ENCODE data around the gene INPP5J.
A peak's percentile ranks its signal among the peaks of the same experiment; 100 is the strongest.
"Not testable (repeated sequence)": the region's sequence is repeated elsewhere in the genome, so short reads cannot be mapped to it uniquely, and the experiment has no call there.

The INPP5J gene

GRCh38 chr22:31122532-31123291 is at the start of gene INPP5J:
TSS of gene INPP5J (plus strand) at chr22:31122966. CDS start at chr22:31123015, 49 bp downstream.
- DNase-seq (ENCODE audit: low read depth) = no peak

GRCh38 chr22:31073125-31073524 is 49.6 kb upstream of the INPP5J start:
- DNase-seq (ENCODE audit: low read depth) = not testable (repeated sequence)

- not testable (repeated sequence) for DNase-seq (ENCODE audit: low read depth)
These were observed 49.1 kb upstream of the INPP5J start for GRCh38 chr22:31073545-31074145.

GRCh38 chr22:31075961-31076360 is 46.8 kb upstream of the INPP5J start:
- no peak for DNase-seq (ENCODE audit: low read depth)

GRCh38 chr22:31077681-31078080 is 45.1 kb upstream of the INPP5J start:
- DNase-seq (ENCODE audit: low read depth) = no peak

GRCh38 chr22:31078389-31078788 is 44.4 kb upstream of the INPP5J start:
- DNase-seq (ENCODE audit: low read depth) = not testable (repeated sequence)

- no peak for DNase-seq (ENCODE audit: low read depth)
These were observed 43.6 kb upstream of the INPP5J start for GRCh38 chr22:31079095-31079642.

- no peak for DNase-seq (ENCODE audit: low read depth)
These were observed 42.5 kb upstream of the INPP5J start for GRCh38 chr22:31080164-31080847.

- no peak for DNase-seq (ENCODE audit: low read depth)
These were observed 41.7 kb upstream of the INPP5J start, which contains the start of gene SMTN for GRCh38 chr22:31080848-31081649. TSS of gene SMTN (plus strand) at chr22:31081318. CDS start at chr22:31083259, 1,941 bp downstream.

GRCh38 chr22:31081963-31082605 is 40.7 kb upstream of the INPP5J start:
- DNase-seq (ENCODE audit: low read depth) = no peak

GRCh38 chr22:31082606-31083376 is 40.0 kb upstream of the INPP5J start:
- DNase-seq (ENCODE audit: low read depth) = peak; percentile 80

GRCh38 chr22:31083377-31083768 is 39.4 kb upstream of the INPP5J start:
- DNase-seq (ENCODE audit: low read depth) = no peak

GRCh38 chr22:31083923-31084810 is 38.6 kb upstream of the INPP5J start:
- no peak for DNase-seq (ENCODE audit: low read depth)

- DNase-seq (ENCODE audit: low read depth) = no peak
These were observed 37.8 kb upstream of the INPP5J start for GRCh38 chr22:31084811-31085492.

- DNase-seq (ENCODE audit: low read depth) = no peak
These were observed 37.3 kb upstream of the INPP5J start for GRCh38 chr22:31085493-31085824.

GRCh38 chr22:31085928-31086327 is 36.8 kb upstream of the INPP5J start:
- no peak for DNase-seq (ENCODE audit: low read depth)

- no peak for DNase-seq (ENCODE audit: low read depth)
These were observed 35.9 kb upstream of the INPP5J start for GRCh38 chr22:31086703-31087330.

GRCh38 chr22:31087744-31088215 is 35.0 kb upstream of the INPP5J start:
- DNase-seq (ENCODE audit: low read depth) = no peak

All from CMK (cell line).